AG04450 (cell line): Measurements from ENCODE around the gene B3GALNT2. TPM values are rescaled to one million over a fixed set of nuclear protein-coding genes. Genes with fewer than 3 reads are reported as not detected.

Experiments used
- CTCF ChIA-PET: fragments of 300-600, 350-600 bp; formaldehyde crosslinking; extraction: SDS; loops from one replicate; lab custom pipeline; 2022; ENCODE audit warnings: antibody characterized with exemption, inconsistent platforms; lab: Charles Lee
- POLR2A ChIA-PET: fragments of 350-600 bp; formaldehyde crosslinking; extraction: SDS; loops from one replicate; lab custom pipeline; 2021; ENCODE audit warnings: antibody characterized with exemption, inconsistent platforms; lab: Yijun Ruan, JAX
- DNase-seq: peaks from one replicate; pipeline ENCODE4 v3.0.0-alpha.2; 2011; ENCODE audit warnings: low read depth, low spot score
- H3K27ac ChIP-seq: one replicate; pipeline ENCODE4 v1.5.1; 2012; ENCODE audit warnings: low read depth, low read length, control low read depth
- H3K27me3 ChIP-seq: one replicate; pipeline ENCODE4 v1.6.0; 2012; ENCODE audit warnings: low read length; ENCODE audit not compliant: control insufficient read depth, insufficient read depth
- H3K4me3 ChIP-seq: 2 replicates; pipeline ENCODE4 v1.5.1; 2011; ENCODE audit warnings: mild to moderate bottlenecking, low read depth, low read length, control low read depth
- H3K9me3 ChIP-seq: 2 replicates; pipeline ENCODE4 v1.5.1; 2012; ENCODE audit warnings: low read length; ENCODE audit not compliant: control insufficient read depth, insufficient read depth
- polyA plus RNA-seq: library from polyadenylated mRNA; depleted of rRNA; stranded (reverse); fragments of >200 nt; gene quantifications from 2 replicates; pipeline ENCODE4 v1.2.3, GENCODE V29; 2011
- TF ChIP-seq, protein P1 (sequence below): IDR thresholded peaks from 2 replicates; pipeline ENCODE4 v1.5.1; 2011; ENCODE audit warnings: low read depth, low read length, control low read depth, inconsistent platforms

Gene B3GALNT2
- polyA plus RNA-seq, 1 experiment, result 33.2 TPM

DNA sequence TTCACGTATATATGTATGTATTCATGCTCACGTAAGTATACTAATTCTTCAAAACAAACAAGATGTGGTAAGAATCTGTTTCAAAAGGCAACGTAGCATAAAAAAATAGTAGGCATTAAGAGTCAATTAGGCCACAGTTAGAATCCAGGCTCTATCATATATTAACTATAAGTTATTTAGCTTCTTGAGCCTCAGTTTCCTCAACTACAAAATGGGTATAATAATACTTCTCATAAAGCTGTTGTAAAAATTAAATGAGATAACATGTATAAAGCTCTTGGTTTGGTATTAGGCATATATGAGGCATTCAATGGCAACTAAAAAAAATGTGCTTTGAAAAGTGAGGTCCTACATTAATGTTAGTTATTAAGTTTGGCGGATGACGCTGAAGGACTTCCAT, 9.2 kb downstream of the B3GALNT2 start:
- TF ChIP-seq, protein P1, sequence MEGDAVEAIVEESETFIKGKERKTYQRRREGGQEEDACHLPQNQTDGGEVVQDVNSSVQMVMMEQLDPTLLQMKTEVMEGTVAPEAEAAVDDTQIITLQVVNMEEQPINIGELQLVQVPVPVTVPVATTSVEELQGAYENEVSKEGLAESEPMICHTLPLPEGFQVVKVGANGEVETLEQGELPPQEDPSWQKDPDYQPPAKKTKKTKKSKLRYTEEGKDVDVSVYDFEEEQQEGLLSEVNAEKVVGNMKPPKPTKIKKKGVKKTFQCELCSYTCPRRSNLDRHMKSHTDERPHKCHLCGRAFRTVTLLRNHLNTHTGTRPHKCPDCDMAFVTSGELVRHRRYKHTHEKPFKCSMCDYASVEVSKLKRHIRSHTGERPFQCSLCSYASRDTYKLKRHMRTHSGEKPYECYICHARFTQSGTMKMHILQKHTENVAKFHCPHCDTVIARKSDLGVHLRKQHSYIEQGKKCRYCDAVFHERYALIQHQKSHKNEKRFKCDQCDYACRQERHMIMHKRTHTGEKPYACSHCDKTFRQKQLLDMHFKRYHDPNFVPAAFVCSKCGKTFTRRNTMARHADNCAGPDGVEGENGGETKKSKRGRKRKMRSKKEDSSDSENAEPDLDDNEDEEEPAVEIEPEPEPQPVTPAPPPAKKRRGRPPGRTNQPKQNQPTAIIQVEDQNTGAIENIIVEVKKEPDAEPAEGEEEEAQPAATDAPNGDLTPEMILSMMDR, result no peak
- ChIA-PET CTCF (interaction anchor here (0.8 to 2.3 kb wide), 4 partner anchors 8 to 477 kb away, joined by 3 to 10 read pairs (median 4); partner anchors contain the start of gene B3GALNT2), POLR2A (no interaction called here)
- H3K27me3 ChIP-seq, result no peaks in the 10 kb centered on the region
- H3K27ac ChIP-seq, result no peak overlapping the region
- H3K4me3 ChIP-seq, result no peak overlapping the region
- DNase-seq, result no peak
- no peaks in the 10 kb centered on the region for H3K9me3 ChIP-seq

DNA sequence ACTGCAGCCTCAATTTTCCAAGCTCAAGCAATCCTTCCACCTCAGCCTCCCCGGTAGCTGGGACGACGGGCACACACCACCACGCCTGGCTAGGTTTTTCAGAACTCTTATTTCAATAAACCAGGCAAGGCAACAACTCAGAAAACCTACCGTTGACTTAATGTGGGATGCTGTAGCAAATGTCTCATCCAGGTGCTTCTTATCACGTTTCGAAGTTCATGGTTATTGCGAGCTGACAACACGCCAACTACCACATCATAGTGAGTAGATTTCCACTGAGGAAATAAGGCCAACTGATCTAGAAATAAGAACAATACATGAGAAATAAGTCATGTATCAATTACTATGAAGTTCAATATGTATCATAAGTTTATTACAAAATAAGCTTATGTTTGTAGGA, 9.7 kb downstream of the B3GALNT2 start:
- TF ChIP-seq, protein P1, result no peak
- Histone ChIP-seq H3K27ac (no peak overlapping the region), H3K4me3 (no peak overlapping the region), H3K27me3 (no peaks in the 10 kb centered on the region), H3K9me3 (no peaks in the 10 kb centered on the region)
- ChIA-PET POLR2A (no interaction called here), CTCF (interaction anchor here (0.8 to 1.8 kb wide), 3 partner anchors 8 to 477 kb away, joined by 3 to 4 read pairs (median 4); no protein-coding TSS in a partner anchor)
- no peak for DNase-seq

DNA sequence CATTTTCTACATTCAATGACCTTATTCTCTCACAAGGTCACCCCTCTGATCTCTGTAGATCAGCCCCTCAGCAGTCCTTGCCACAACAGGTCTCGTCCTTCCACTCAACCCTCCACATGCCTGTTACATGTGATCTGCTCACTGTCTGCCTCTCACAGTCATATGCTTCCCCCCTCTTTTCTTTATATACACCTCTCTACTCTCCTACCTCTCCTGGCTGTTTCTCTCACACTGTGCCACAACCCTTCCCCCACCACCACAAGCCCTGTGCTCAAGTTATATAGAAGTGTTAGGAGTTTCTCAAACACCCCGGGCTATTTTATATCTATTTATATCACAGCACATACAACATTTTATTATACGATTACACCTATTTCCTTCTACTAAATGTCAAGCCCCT, 12.6 kb downstream of the B3GALNT2 start:
- TF ChIP-seq, protein P1, result no peak
- no peaks in the 10 kb centered on the region for H3K9me3 ChIP-seq
- no peaks in the 10 kb centered on the region for H3K27me3 ChIP-seq
- no peak overlapping the region for H3K4me3 ChIP-seq
- no peak for DNase-seq
- H3K27ac ChIP-seq, result no peak overlapping the region
- CTCF ChIA-PET, result no interaction called here
- POLR2A ChIA-PET, result no interaction called here

DNA sequence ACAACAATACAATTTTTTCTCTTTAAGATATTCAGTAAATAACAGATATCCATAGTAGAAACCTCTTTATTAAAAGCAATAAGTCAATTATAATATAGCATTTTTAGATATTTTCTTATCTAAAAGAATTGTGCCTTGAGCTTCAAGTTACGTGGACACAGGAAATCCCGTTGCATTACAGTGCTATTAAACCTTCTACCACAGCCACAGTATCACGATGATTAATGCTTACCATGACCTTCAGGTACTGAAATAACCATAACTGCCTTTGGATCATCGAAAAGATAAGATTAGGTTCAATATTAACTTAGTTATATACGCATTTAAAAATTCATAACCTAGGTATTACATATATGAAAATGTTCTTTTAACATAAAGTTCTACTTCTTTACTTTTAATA, 17.9 kb downstream of the B3GALNT2 start:
- no peak overlapping the region for H3K4me3 ChIP-seq
- CTCF ChIA-PET, result interaction anchor here (0.6 to 2.6 kb wide), 4 partner anchors 17 to 581 kb away, joined by 3 to 9 read pairs (median 6); partner anchors contain the start of gene B3GALNT2
- DNase-seq, result no peak
- peaks cover 3% of the 10 kb centered on the region for H3K9me3 ChIP-seq
- H3K27ac ChIP-seq, result no peak overlapping the region
- TF ChIP-seq, protein P1, result no peak
- H3K27me3 ChIP-seq, result no peaks in the 10 kb centered on the region
- POLR2A ChIA-PET, result no interaction called here

DNA sequence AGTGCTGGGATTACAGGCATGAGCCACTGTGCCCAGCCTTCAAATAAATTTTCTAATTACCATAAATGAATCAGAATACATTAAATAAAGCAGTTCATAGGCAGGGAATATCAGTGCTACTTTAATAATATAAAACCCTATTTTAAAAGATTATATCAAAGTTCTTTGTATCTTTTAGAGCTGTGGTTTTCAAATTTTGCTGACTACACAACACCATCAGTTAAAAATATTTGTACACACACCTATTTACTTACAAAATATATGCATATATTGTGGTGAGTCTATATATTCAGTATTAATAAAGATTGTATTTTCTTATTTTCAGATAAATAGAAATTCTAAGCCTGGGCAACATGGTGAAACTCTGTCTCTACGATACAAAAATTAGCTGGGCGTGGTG, 18.7 kb downstream of the B3GALNT2 start:
- CTCF ChIA-PET, result interaction anchor here (0.6 to 2.6 kb wide), 3 partner anchors 17 to 582 kb away, joined by 3 to 9 read pairs (median 6); partner anchors contain the start of gene B3GALNT2

More for the DNA sequence above, 18.7 kb downstream of the B3GALNT2 start:
- H3K9me3 ChIP-seq, result peaks cover 3% of the 10 kb centered on the region
- H3K27me3 ChIP-seq, result no peaks in the 10 kb centered on the region
- no peak overlapping the region for H3K27ac ChIP-seq
- no peak overlapping the region for H3K4me3 ChIP-seq
- POLR2A ChIA-PET, result no interaction called here
- DNase-seq, result no peak
- TF ChIP-seq, protein P1, result no peak
